AG09309 (cell line): ENCODE results near the gene DIP2C.

Experiments used
- DNase-seq: peaks from one replicate; pipeline ENCODE4 v3.0.0-alpha.2; 2010; ENCODE audit warnings: low read depth
- H3K4me3 ChIP-seq: 2 replicates; pipeline ENCODE4 v1.5.1; 2011; ENCODE audit warnings: mild to moderate bottlenecking, low read depth, low read length, moderate library complexity; ENCODE audit not compliant: control insufficient read depth
- TF ChIP-seq, protein P1 (sequence below): IDR thresholded peaks from 2 replicates; pipeline ENCODE4 v1.5.1; 2011; ENCODE audit warnings: mild to moderate bottlenecking, low read depth, low read length, inconsistent platforms; ENCODE audit not compliant: insufficient read depth, control insufficient read depth; ENCODE audit errors: missing control alignments

DIP2C gene

DNA sequence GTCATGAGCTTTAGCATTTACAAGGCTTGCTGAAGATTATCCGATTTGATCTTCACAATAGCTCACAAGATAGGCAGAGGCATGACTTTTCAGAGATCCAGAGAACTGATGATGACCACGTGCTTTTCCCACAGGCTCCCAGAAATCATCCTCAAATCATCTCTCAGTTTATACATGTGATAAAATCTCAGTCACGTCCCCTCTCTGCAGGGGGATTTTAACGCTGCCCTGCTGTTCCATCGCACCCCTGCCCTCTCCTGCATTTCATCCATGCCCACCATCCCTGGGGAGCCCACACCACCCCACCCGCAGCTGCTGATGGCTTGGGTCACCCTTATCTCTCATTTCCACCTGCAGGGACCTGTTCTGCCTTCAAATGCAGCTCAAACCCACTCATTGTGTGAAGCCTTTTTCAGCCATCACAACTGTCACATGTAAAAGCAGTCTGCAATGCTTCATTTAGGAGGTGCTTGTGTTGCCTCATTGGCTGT, 141.8 kb downstream of the DIP2C start:
- TF ChIP-seq, protein P1, sequence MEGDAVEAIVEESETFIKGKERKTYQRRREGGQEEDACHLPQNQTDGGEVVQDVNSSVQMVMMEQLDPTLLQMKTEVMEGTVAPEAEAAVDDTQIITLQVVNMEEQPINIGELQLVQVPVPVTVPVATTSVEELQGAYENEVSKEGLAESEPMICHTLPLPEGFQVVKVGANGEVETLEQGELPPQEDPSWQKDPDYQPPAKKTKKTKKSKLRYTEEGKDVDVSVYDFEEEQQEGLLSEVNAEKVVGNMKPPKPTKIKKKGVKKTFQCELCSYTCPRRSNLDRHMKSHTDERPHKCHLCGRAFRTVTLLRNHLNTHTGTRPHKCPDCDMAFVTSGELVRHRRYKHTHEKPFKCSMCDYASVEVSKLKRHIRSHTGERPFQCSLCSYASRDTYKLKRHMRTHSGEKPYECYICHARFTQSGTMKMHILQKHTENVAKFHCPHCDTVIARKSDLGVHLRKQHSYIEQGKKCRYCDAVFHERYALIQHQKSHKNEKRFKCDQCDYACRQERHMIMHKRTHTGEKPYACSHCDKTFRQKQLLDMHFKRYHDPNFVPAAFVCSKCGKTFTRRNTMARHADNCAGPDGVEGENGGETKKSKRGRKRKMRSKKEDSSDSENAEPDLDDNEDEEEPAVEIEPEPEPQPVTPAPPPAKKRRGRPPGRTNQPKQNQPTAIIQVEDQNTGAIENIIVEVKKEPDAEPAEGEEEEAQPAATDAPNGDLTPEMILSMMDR = no peak
- no peak for DNase-seq
- no peak overlapping the region for H3K4me3 ChIP-seq

- no peak for DNase-seq
- TF ChIP-seq, protein P1 = no peak
- H3K4me3 ChIP-seq = no peak overlapping the region
Observed at GRCh38 chr10:546971-547590, 142.4 kb downstream of the DIP2C start.

- no peak overlapping the region for H3K4me3 ChIP-seq
- TF ChIP-seq, protein P1 = no peak
- DNase-seq = no peak
Observed at GRCh38 chr10:546451-546850, 143.0 kb downstream of the DIP2C start.

- TF ChIP-seq, protein P1 = no peak
- H3K4me3 ChIP-seq = no peak overlapping the region
- no peak for DNase-seq
Observed at GRCh38 chr10:543862-544822, 145.3 kb downstream of the DIP2C start.

GRCh38 chr10:543131-543530, 146.3 kb downstream of the DIP2C start:
- no peak for DNase-seq
- no peak overlapping the region for H3K4me3 ChIP-seq
- TF ChIP-seq, protein P1 = no peak

- TF ChIP-seq, protein P1 = no peak
- DNase-seq = no peak
- H3K4me3 ChIP-seq = no peak overlapping the region
Observed at GRCh38 chr10:541750-542371, 147.6 kb downstream of the DIP2C start.
